GM23338 (cell line): ENCODE results near the gene ZNF202. TPM values are rescaled to one million over a fixed set of nuclear protein-coding genes. Genes with fewer than 3 reads are reported as not detected.

Source experiments
- ATAC-seq: fragments of 200-7000 bp; cut with Tn5 transposase; 3 replicates; pipeline ENCODE4 v1.9.1; 2020
- DNase-seq: peaks from one replicate; pipeline ENCODE4 v3.0.0-alpha.2; 2015; ENCODE audit warnings: low spot score
- H2AFZ ChIP-seq: fragments of 200-600 bp; sonication (generic); 2 replicates; pipeline ENCODE4 v1.8.0; 2016; ENCODE audit warnings: antibody characterized with exemption, mild to moderate bottlenecking, moderate library complexity
- H3F3A ChIP-seq: fragments of 200-600 bp; sonication (generic); replicated peaks from 2 replicates; pipeline ENCODE4 v1.8.0; 2017; ENCODE audit warnings: antibody characterized with exemption, mixed run types, low read depth
- H3K27ac ChIP-seq: fragments of 200-600 bp; sonication (generic); 2 replicates; pipeline ENCODE4 v1.6.1; 2016; ENCODE audit warnings: low read depth
- H3K27me3 ChIP-seq: fragments of 200-600 bp; sonication (generic); 2 replicates; pipeline ENCODE4 v1.8.0; 2016; ENCODE audit warnings: mild to moderate bottlenecking, mixed run types, moderate library complexity; ENCODE audit not compliant: insufficient read depth
- H3K36me3 ChIP-seq: fragments of 200-600 bp; sonication (generic); 2 replicates; pipeline ENCODE4 v1.8.0; 2016; ENCODE audit warnings: mild to moderate bottlenecking; ENCODE audit not compliant: insufficient read depth
- H3K4me1 ChIP-seq: fragments of 200-600 bp; sonication (generic); 2 replicates; pipeline ENCODE4 v1.8.0; 2016; ENCODE audit warnings: mild to moderate bottlenecking, moderate library complexity; ENCODE audit not compliant: insufficient read depth
- H3K4me2 ChIP-seq: fragments of 200-600 bp; sonication (generic); 2 replicates; pipeline ENCODE4 v1.7.1; 2017; ENCODE audit warnings: mixed run types
- H3K4me3 ChIP-seq: fragments of 200-600 bp; sonication (generic); 2 replicates; pipeline ENCODE4 v1.6.1; 2016; ENCODE audit warnings: mixed run types
- H3K79me2 ChIP-seq: fragments of 200-600 bp; sonication (generic); replicated peaks from 2 replicates; pipeline ENCODE4 v1.8.0; 2017; ENCODE audit warnings: mild to moderate bottlenecking; ENCODE audit not compliant: insufficient read depth
- H3K9me2 ChIP-seq: fragments of 200-600 bp; sonication (generic); 2 replicates; pipeline ENCODE4 v1.8.0; 2017; ENCODE audit not compliant: insufficient read depth
- H4K20me1 ChIP-seq: fragments of 200-600 bp; sonication (generic); replicated peaks from 2 replicates; pipeline ENCODE4 v1.8.0; 2017; ENCODE audit warnings: mild to moderate bottlenecking; ENCODE audit not compliant: insufficient read depth
- H3K27ac Mint-ChIP-seq: 2 replicates; pipeline ENCODE4 v1.8.0; 2020; ENCODE audit warnings: inconsistent platforms, mild to moderate bottlenecking, moderate library complexity, mixed read lengths
- H3K27me3 Mint-ChIP-seq: 3 replicates; pipeline ENCODE4 v1.8.0; 2022; ENCODE audit warnings: low read depth, mild to moderate bottlenecking, moderate library complexity, mixed read lengths, inconsistent platforms; ENCODE audit not compliant: insufficient read depth, poor library complexity
- H3K36me3 Mint-ChIP-seq: 3 replicates; pipeline ENCODE4 v1.8.0; 2021; ENCODE audit warnings: low read depth, mild to moderate bottlenecking, inconsistent platforms, moderate library complexity, mixed read lengths
- H3K4me1 Mint-ChIP-seq: 3 replicates; pipeline ENCODE4 v1.8.0; 2020; ENCODE audit warnings: mild to moderate bottlenecking, inconsistent platforms, mixed read lengths
- H3K4me3 Mint-ChIP-seq: 3 replicates; pipeline ENCODE4 v1.8.0; 2021; ENCODE audit warnings: moderate library complexity, mild to moderate bottlenecking, inconsistent platforms, mixed read lengths
- H3K9me3 Mint-ChIP-seq: 3 replicates; pipeline ENCODE4 v1.8.0; 2020; ENCODE audit warnings: moderate library complexity, mild to moderate bottlenecking, inconsistent platforms, mixed read lengths
- CREB1 ChIP-seq: fragments of 250-450 bp; sonication (Bioruptor Pico); IDR thresholded peaks from 2 replicates; pipeline ENCODE4 v1.5.0; 2020; ENCODE audit warnings: low read depth, mild to moderate bottlenecking, moderate library complexity
- CTCF ChIP-seq, 2 experiments: fragments of 200-600 bp in 1 of 2; sonication (generic) in 1 of 2; conservative IDR thresholded peaks; 2 replicates each; pipeline versions ENCODE4 v1.5.1 to v1.6.1; 2016 to 2017; ENCODE audit warnings: antibody characterized with exemption in 2 of 2, low read depth in 2 of 2, mild to moderate bottlenecking in 2 of 2, moderate library complexity in 1 of 2
- ETS1 ChIP-seq: IDR thresholded peaks from 2 replicates; pipeline ENCODE4 v1.6.1; 2016; ENCODE audit warnings: antibody characterized with exemption
- JUNB ChIP-seq: IDR thresholded peaks from one replicate; pipeline ENCODE4 v1.6.1; 2016; ENCODE audit warnings: antibody characterized with exemption; ENCODE audit not compliant: unreplicated experiment
- NANOG ChIP-seq: IDR thresholded peaks from 2 replicates; pipeline ENCODE4 v1.6.1; 2016; ENCODE audit warnings: antibody characterized with exemption, borderline replicate concordance
- REST ChIP-seq: IDR thresholded peaks from one replicate; pipeline ENCODE4 v1.6.1; 2018; ENCODE audit warnings: antibody characterized with exemption; ENCODE audit not compliant: unreplicated experiment
- ZNF114 ChIP-seq: fragments of 250-450 bp; sonication (Bioruptor Pico); IDR thresholded peaks from 2 replicates; pipeline ENCODE4 v1.5.0; 2020; ENCODE audit warnings: mild to moderate bottlenecking, moderate library complexity
- ZNF331 ChIP-seq: fragments of 250-450 bp; sonication (Bioruptor Pico); IDR thresholded peaks from 2 replicates; pipeline ENCODE4 v1.5.0; 2020; ENCODE audit warnings: low read depth, mild to moderate bottlenecking, moderate library complexity
- polyA plus RNA-seq: library from polyadenylated mRNA; unstranded; fragments of >200 nt; fragmentation: Nextera tagmentation; extraction: Ambion mirVana; gene quantifications from 2 replicates; pipeline ENCODE4 v1.2.1, GENCODE V29; 2016
- total RNA-seq: library from RNA; depleted of rRNA; stranded (reverse); fragments of >200 nt; shearing (Covaris generic); gene quantifications from 2 replicates; pipeline ENCODE4 v1.2.3, GENCODE V29; 2014

ZNF202 gene
- total and polyA plus RNA-seq, 2 experiments from 2014 or later = 18.2 to 36.7 TPM

- no peak for DNase-seq
- H3K4me3 ChIP-seq = no peak overlapping the region
- no peak overlapping the region for H3K4me2 ChIP-seq
- no peak for ATAC-seq
- peaks cover 28% of the 10 kb centered on the region for H3K36me3 Mint-ChIP-seq
- H3F3A ChIP-seq = no peaks in the 10 kb centered on the region
- H3K27ac ChIP-seq = no peak overlapping the region
- H3K4me1 ChIP-seq = no peaks in the 10 kb centered on the region
- H3K4me1 Mint-ChIP-seq = peaks cover 21% of the 10 kb centered on the region
- H3K36me3 ChIP-seq = no peaks in the 10 kb centered on the region
- H3K27me3 ChIP-seq = no peaks in the 10 kb centered on the region
- peaks cover 8% of the 10 kb centered on the region; the same call in 2 of the 3 replicates for H3K9me3 Mint-ChIP-seq
- peaks cover 3% of the 10 kb centered on the region for H3K27me3 Mint-ChIP-seq
- H3K79me2 ChIP-seq = no peaks in the 10 kb centered on the region
- H3K9me2 ChIP-seq = peaks cover 12% of the 10 kb centered on the region
- no peak overlapping the region for H3K27ac Mint-ChIP-seq
- H2AFZ ChIP-seq = no peak overlapping the region
- H3K4me3 Mint-ChIP-seq = no peak overlapping the region
- TF ChIP-seq ZNF331 (CRISPR knock-in tag) (no peak), ZNF114 (CRISPR knock-in tag) (no peak)
- H4K20me1 ChIP-seq = no peaks in the 10 kb centered on the region
Observed at GRCh38 chr11:123755344-123755743, 13.9 kb upstream of the ZNF202 start.

- Histone ChIP-seq H3K36me3 (no peaks in the 10 kb centered on the region), H3K27me3 (no peaks in the 10 kb centered on the region), H3K4me1 (no peaks in the 10 kb centered on the region), H3K4me2 (no peak within 1 kb of the TSS), H2AFZ (no peak within 1 kb of the TSS), H3K9me2 (peaks cover 12% of the 10 kb centered on the region), H3K4me3 (no peak within 1 kb of the TSS), H4K20me1 (no peaks in the 10 kb centered on the region), H3K27ac (no peak within 1 kb of the TSS), H3F3A (no peaks in the 10 kb centered on the region), H3K79me2 (no peaks in the 10 kb centered on the region)
- no peak for TF ChIP-seq ETS1
- no peak for TF ChIP-seq JUNB
- no peak for TF ChIP-seq REST
- TF ChIP-seq NANOG = no peak
- TF ChIP-seq CREB1 (CRISPR knock-in tag) = no peak
- TF ChIP-seq ZNF114 (CRISPR knock-in tag) = no peak
- TF ChIP-seq ZNF331 (CRISPR knock-in tag) = no peak
- no peak for TF ChIP-seq CTCF (conservative IDR thresholded peaks at IDR 0.05; ENCODE audit: low read depth in 2 of 2)
- no peak within 1 kb of the TSS for H3K4me3 Mint-ChIP-seq
- ATAC-seq = no peak
- DNase-seq = no peak
- peaks cover 21% of the 10 kb centered on the region for H3K4me1 Mint-ChIP-seq
- H3K9me3 Mint-ChIP-seq = peaks cover 17% of the 10 kb centered on the region
- peaks cover 39% of the 10 kb centered on the region for H3K36me3 Mint-ChIP-seq
- H3K27ac Mint-ChIP-seq = no peak within 1 kb of the TSS
- H3K27me3 Mint-ChIP-seq = peaks cover 3% of the 10 kb centered on the region
Observed at GRCh38 chr11:123754101-123754568, 12.7 kb upstream of the ZNF202 start, which contains the start of gene OR6X1. Gene OR6X1 (minus strand): TSS chr11:123754518. CDS start chr11:123754518, 0 bp downstream.
